H1 (cell line): Measurements from ENCODE around the gene PIK3R3. TPM values are rescaled to one million over a fixed set of nuclear protein-coding genes. Genes with fewer than 3 reads are reported as not detected.

Source experiments
- USF2 ChIP-seq: IDR thresholded peaks from 2 replicates; pipeline ENCODE4 v1.6.1; 2011; ENCODE audit warnings: low read length, improper control_type of control experiment
- polyA plus RNA-seq, 7 experiments: library from polyadenylated mRNA; depleted of rRNA in 3 of 7; stranded (reverse) in 5 of 7; unstranded in 2 of 7; fragments of >200 nt in 5 of 7; fragments of 200-250 nt in 2 of 7; gene quantifications; 1 replicate in 5 of 7; 2 replicates in 1 of 7; 4 replicates in 1 of 7; pipeline versions ENCODE4 v1.2.1 to v1.2.3, GENCODE V29; 2011 to 2013; ENCODE audit warnings: missing spikeins in 2 of 7, mixed read lengths in 2 of 7
- total RNA-seq: library from RNA; stranded (reverse); fragmentation: NEBNext Ultra II Directional; extraction: Animal tissue kit (Norgen Biotek cat#: 25700); gene quantifications from 2 replicates; pipeline ENCODE4 v1.2.1, GENCODE V29; 2021

The PIK3R3 gene
- total and polyA plus RNA-seq, 2 of the 8 experiments (the other 6 are each of a cell fraction or from before 2014, with no cell fraction given): 5.3 to 13.6 TPM

GRCh38 chr1:46056325-46056724 lies 76.1 kb downstream of the PIK3R3 start (continued):
- no peak for TF ChIP-seq USF2
